ENCODE data around the gene NR3C1. TPM values are rescaled to one million over a fixed set of nuclear protein-coding genes. Genes with fewer than 3 reads are reported as not detected.

Gene NR3C1
- polyA plus RNA-seq, 1 donor (not counting 4 experiments of a cell fraction or from before 2014, with no cell fraction given): 30.7 TPM

GRCh38 chr5:143398053-143398355, 5.5 kb downstream of the NR3C1 start:
- no peaks in the 10 kb centered on the region for H4K20me1 ChIP-seq (ENCODE audit: control insufficient read depth, extremely low read depth, insufficient read depth, low read length)
- H3K9ac ChIP-seq (ENCODE audit: control insufficient read depth, extremely low read depth, insufficient read depth, low read length): peak overlapping the region; percentile 93
- H3K27me3 ChIP-seq (ENCODE audit: control insufficient read depth, extremely low read depth, insufficient read depth, low read length): no peaks in the 10 kb centered on the region
- FAIRE-seq (no peak), DNase-seq (ENCODE audit: low read depth, low spot score) (no peak)
- H3K4me2 ChIP-seq (ENCODE audit: control insufficient read depth, extremely low read depth, insufficient read depth, low read depth, low read length): peak overlapping the region; percentile 81
- no peaks in the 10 kb centered on the region for H3K9me3 ChIP-seq (ENCODE audit: control insufficient read depth, low read depth, low read length)
- no peaks in the 10 kb centered on the region for H3K9me1 ChIP-seq (ENCODE audit: control insufficient read depth, extremely low read depth, insufficient read depth, low read length)
- H3K4me1 ChIP-seq (ENCODE audit: control insufficient read depth, extremely low read depth, insufficient read depth, low read length): peaks cover 28% of the 10 kb centered on the region
- TF ChIP-seq EZH2 (IDR thresholded peaks at IDR 0.05; ENCODE audit: low read length) (no peak), CTCF (optimal IDR thresholded peaks at IDR 0.05 in 1 of 3, IDR thresholded peaks at IDR 0.05 in 1 of 3, conservative IDR thresholded peaks at IDR 0.05 in 1 of 3; ENCODE audit: extremely low read depth in 1 of 3, insufficient read depth in 2 of 3, low read length in 3 of 3) (no peak)
- peaks cover 100% of the 10 kb centered on the region for H3K79me2 ChIP-seq (ENCODE audit: control insufficient read depth, insufficient read depth, low read length)
- H3K36me3 ChIP-seq (ENCODE audit: control insufficient read depth in 2 of 2, extremely low read depth in 1 of 2, insufficient read depth in 2 of 2, low read length in 2 of 2): peaks cover 0 to 2% of the 10 kb centered on the region in 2 experiments
- peak overlapping the region; percentile 64 to 94 (median 86) for H3K4me3 ChIP-seq (ENCODE audit: control insufficient read depth in 2 of 3, extremely low read depth in 1 of 3, insufficient read depth in 2 of 3, low read depth in 1 of 3, low read length in 3 of 3)
- H2AFZ ChIP-seq (ENCODE audit: control insufficient read depth, low read length): no peak overlapping the region
- H3K27ac ChIP-seq (ENCODE audit: control insufficient read depth, insufficient read depth, low read length): peak overlapping the region; percentile 84
- dilution Hi-C loops (cut with MboI; ENCODE audit: extremely low pct_ligation_motif_present, low sequenced_read_pairs): no loop called here

- H3K4me1 ChIP-seq (ENCODE audit: control insufficient read depth, extremely low read depth, insufficient read depth, low read length): peaks cover 28% of the 10 kb centered on the region
- H3K4me3 ChIP-seq (ENCODE audit: control insufficient read depth in 2 of 3, extremely low read depth in 1 of 3, insufficient read depth in 2 of 3, low read depth in 1 of 3, low read length in 3 of 3): peak overlapping the region; percentile 64 to 94 (median 86)
- no peaks in the 10 kb centered on the region for H3K9me3 ChIP-seq (ENCODE audit: control insufficient read depth, low read depth, low read length)
- H3K27ac ChIP-seq (ENCODE audit: control insufficient read depth, insufficient read depth, low read length): peak overlapping the region; percentile 84
- dilution Hi-C loops (cut with MboI; ENCODE audit: extremely low pct_ligation_motif_present, low sequenced_read_pairs): no loop called here
- peaks cover 100% of the 10 kb centered on the region for H3K79me2 ChIP-seq (ENCODE audit: control insufficient read depth, insufficient read depth, low read length)
- H2AFZ ChIP-seq (ENCODE audit: control insufficient read depth, low read length): no peak overlapping the region
- H3K27me3 ChIP-seq (ENCODE audit: control insufficient read depth, extremely low read depth, insufficient read depth, low read length): no peaks in the 10 kb centered on the region
- DNase-seq (ENCODE audit: low read depth, low spot score) (no peak), FAIRE-seq (no peak)
- no peaks in the 10 kb centered on the region for H3K9me1 ChIP-seq (ENCODE audit: control insufficient read depth, extremely low read depth, insufficient read depth, low read length)
- H3K4me2 ChIP-seq (ENCODE audit: control insufficient read depth, extremely low read depth, insufficient read depth, low read depth, low read length): peak overlapping the region; percentile 81
- peak overlapping the region; percentile 93 for H3K9ac ChIP-seq (ENCODE audit: control insufficient read depth, extremely low read depth, insufficient read depth, low read length)
- H3K36me3 ChIP-seq (ENCODE audit: control insufficient read depth in 2 of 2, extremely low read depth in 1 of 2, insufficient read depth in 2 of 2, low read length in 2 of 2): peaks cover 0 to 2% of the 10 kb centered on the region in 2 experiments
- TF ChIP-seq EZH2 (IDR thresholded peaks at IDR 0.05; ENCODE audit: low read length): no peak
- TF ChIP-seq CTCF (optimal IDR thresholded peaks at IDR 0.05 in 1 of 3, IDR thresholded peaks at IDR 0.05 in 1 of 3, conservative IDR thresholded peaks at IDR 0.05 in 1 of 3; ENCODE audit: extremely low read depth in 1 of 3, insufficient read depth in 2 of 3, low read length in 3 of 3): no peak
- no peaks in the 10 kb centered on the region for H4K20me1 ChIP-seq (ENCODE audit: control insufficient read depth, extremely low read depth, insufficient read depth, low read length)
Measured at GRCh38 chr5:143397302-143398052, 6.0 kb downstream of the NR3C1 start.

Measured in keratinocyte (primary cell).